Measurements from ENCODE around the gene CEL. TPM values are rescaled to one million over a fixed set of nuclear protein-coding genes. Genes with fewer than 3 reads are reported as not detected.
"Not testable (repeated sequence)": the region's sequence is repeated elsewhere in the genome, so short reads cannot be mapped to it uniquely, and the experiment has no call there.

Gene CEL
- total RNA-seq, 3 donors from 2014 or later, result 0.29 to 0.98 (median 0.32) TPM

- TF ChIP-seq POLR2AphosphoS5 (IDR thresholded peaks at IDR 0.05), result no peak
- TF ChIP-seq CTCF (IDR thresholded peaks at IDR 0.05), result no peak
- TF ChIP-seq POLR2A (IDR thresholded peaks at IDR 0.05), result no peak
- no peaks in the 10 kb centered on the region for H3K4me1 ChIP-seq
- H3K27ac ChIP-seq, result no peak overlapping the region
- no peak overlapping the region for H3K4me3 ChIP-seq
- H3K9me3 ChIP-seq, result no peaks in the 10 kb centered on the region
- DNase-seq (ENCODE audit: low spot score in 2 of 2), result no peak
- intact Hi-C loops (cut with DNase I; ENCODE audit: low total_unique reads), result no loop called here
- no peaks in the 10 kb centered on the region for H3K27me3 ChIP-seq
- no peaks in the 10 kb centered on the region for H3K36me3 ChIP-seq
These were observed 3.7 kb upstream of the CEL start for GRCh38 chr9:133058071-133058470.

- DNase-seq (ENCODE audit: low spot score in 2 of 2), result no peak
- no peaks in the 10 kb centered on the region for H3K4me1 ChIP-seq
- H3K27me3 ChIP-seq, result no peaks in the 10 kb centered on the region
- no peak overlapping the region for H3K27ac ChIP-seq
- intact Hi-C loops (cut with DNase I; ENCODE audit: low total_unique reads), result no loop called here
- H3K36me3 ChIP-seq, result no peaks in the 10 kb centered on the region
- no peak overlapping the region for H3K4me3 ChIP-seq
- TF ChIP-seq POLR2AphosphoS5 (IDR thresholded peaks at IDR 0.05) (no peak), POLR2A (IDR thresholded peaks at IDR 0.05) (no peak), CTCF (IDR thresholded peaks at IDR 0.05) (no peak)
- H3K9me3 ChIP-seq, result no peaks in the 10 kb centered on the region
These were observed 3.0 kb upstream of the CEL start for GRCh38 chr9:133058550-133059320.

GRCh38 chr9:133059623-133060022, 2.2 kb upstream of the CEL start:
- Histone ChIP-seq H3K27ac (no peak overlapping the region), H3K9me3 (no peaks in the 10 kb centered on the region), H3K4me1 (no peaks in the 10 kb centered on the region), H3K36me3 (no peaks in the 10 kb centered on the region), H3K27me3 (no peaks in the 10 kb centered on the region), H3K4me3 (no peak overlapping the region)
- no peak for DNase-seq (ENCODE audit: low spot score in 2 of 2)
- intact Hi-C loops (cut with DNase I; ENCODE audit: low total_unique reads), result no loop called here
- TF ChIP-seq POLR2A (IDR thresholded peaks at IDR 0.05) (no peak), POLR2AphosphoS5 (IDR thresholded peaks at IDR 0.05) (no peak), CTCF (IDR thresholded peaks at IDR 0.05) (no peak)

- no peak overlapping the region for H3K27ac ChIP-seq
- intact Hi-C loops (cut with DNase I; ENCODE audit: low total_unique reads), result no loop called here
These were observed 1.4 kb upstream of the CEL start for GRCh38 chr9:133060417-133060841.

GRCh38 chr9:133061019-133061763, 590 bp upstream of the CEL start:
- H3K36me3 ChIP-seq; H3K4me1 ChIP-seq; intact Hi-C loops (cut with DNase I; ENCODE audit: low total_unique reads); H3K27me3 ChIP-seq; H3K9me3 ChIP-seq; H3K4me3 ChIP-seq; DNase-seq (ENCODE audit: low spot score in 2 of 2): not testable (repeated sequence)
- H3K27ac ChIP-seq, result peak overlapping the region in 1 of 2 donors; percentile 33

More at GRCh38 chr9:133060417-133060841, 1.4 kb upstream of the CEL start:
- Histone ChIP-seq H3K27me3 (no peaks in the 10 kb centered on the region), H3K9me3 (no peaks in the 10 kb centered on the region), H3K36me3 (no peaks in the 10 kb centered on the region), H3K4me3 (no peak overlapping the region), H3K4me1 (no peaks in the 10 kb centered on the region)
- DNase-seq (ENCODE audit: low spot score in 2 of 2), result no peak
- TF ChIP-seq POLR2AphosphoS5 (IDR thresholded peaks at IDR 0.05) (no peak), POLR2A (IDR thresholded peaks at IDR 0.05) (no peak), CTCF (IDR thresholded peaks at IDR 0.05) (no peak)

- H3K4me3 ChIP-seq; H3K36me3 ChIP-seq; H3K27ac ChIP-seq; H3K4me1 ChIP-seq; intact Hi-C loops (cut with DNase I; ENCODE audit: low total_unique reads); DNase-seq (ENCODE audit: low spot score in 2 of 2); H3K27me3 ChIP-seq; H3K9me3 ChIP-seq: not testable (repeated sequence)
These were observed 788 bp downstream of the CEL start for GRCh38 chr9:133062569-133062968.
